ENCODE measurements around the gene CDKN2AIPNL.
"Not testable (repeated sequence)": the region's sequence is repeated elsewhere in the genome, so short reads cannot be mapped to it uniquely, and the experiment has no call there.

The CDKN2AIPNL gene

DNA sequence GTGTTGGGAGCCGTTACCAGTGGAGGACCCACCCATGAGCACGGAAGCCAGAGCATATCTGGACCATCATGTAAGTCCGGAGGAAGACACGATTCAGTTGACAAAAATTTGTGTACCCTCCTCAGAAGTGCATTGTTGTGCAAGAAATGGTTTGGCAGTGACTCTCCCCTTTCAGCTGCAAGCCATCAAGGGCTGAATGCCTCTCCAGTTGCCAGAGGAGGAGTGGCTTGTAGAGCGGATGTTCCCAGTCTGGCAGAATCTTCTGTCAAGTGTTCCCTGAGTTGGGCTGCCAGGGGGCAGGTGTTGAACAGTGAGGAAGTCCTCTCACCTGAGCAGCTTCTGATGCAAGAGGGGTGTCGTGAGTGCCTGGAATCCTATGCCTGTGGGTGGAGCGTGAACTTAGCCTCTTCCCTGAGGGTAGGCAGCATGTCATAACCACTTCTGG, 27.6 kb upstream of the CDKN2AIPNL start:
- intact Hi-C loops (cut with DNase I), result no loop called here
- DNase-seq, result peak in 7 of 10 donors; percentile 19 to 84 (median 49)

DNA sequence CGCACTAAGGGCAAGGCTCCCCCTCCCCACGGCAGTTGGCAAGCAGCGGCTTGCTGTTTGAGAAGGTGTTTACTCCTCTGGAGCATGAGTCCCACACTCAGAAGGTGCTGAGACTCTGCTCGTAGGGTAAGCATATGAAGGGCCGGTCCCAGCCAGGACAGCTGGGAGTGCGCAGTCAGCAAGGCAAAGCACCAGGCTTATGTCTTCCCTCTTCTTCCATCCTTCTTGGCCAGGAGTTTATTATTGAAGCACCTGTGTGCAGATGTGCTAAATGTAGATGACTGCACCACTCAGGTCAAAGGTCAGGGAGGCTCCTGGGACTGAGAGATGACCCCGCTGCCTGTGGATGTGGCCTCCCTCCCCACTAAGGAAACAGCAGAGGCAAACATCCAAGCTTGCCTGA, 27.0 kb upstream of the CDKN2AIPNL start:
- DNase-seq, result peak in 2 of 10 donors; percentile 53 to 59
- intact Hi-C loops (cut with DNase I), result no loop called here

DNA sequence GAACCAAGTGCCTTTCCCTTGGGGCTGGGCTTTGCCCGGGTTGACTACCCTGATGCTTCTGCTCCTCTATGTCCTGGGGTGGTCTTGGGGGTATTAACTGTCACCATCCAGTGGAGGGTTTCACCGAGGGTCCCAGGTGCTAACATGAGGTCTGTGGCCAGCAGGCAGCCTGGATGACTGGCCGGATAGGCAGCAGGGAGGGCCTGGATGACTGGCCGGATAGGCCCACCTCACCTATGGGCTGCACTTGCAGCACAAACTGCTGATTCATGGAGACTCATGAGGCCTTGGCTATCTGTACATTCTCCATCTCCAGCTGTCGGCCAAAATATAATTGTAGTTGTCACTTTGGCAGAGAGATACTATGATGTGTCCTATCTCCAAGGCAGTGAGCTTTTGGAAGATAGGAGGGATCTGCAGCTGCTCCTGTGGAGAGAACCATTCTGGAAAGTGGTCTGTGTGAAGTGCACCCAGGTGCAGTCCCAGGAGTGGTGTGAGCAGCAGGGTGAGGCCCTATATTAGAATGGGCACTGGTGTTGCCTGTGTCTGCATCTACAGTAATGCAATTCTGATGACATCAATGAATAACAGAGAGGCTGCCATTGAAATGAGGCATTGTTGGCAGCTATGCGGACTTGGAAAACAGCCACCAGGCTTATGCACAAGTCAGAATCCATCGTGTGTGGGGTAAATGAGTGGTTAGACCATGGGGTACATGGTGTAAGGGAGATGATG, 26.3 kb upstream of the CDKN2AIPNL start:
- peak in 2 of 10 donors; percentile 43 to 67 for DNase-seq
- intact Hi-C loops (cut with DNase I), result no loop called here

DNA sequence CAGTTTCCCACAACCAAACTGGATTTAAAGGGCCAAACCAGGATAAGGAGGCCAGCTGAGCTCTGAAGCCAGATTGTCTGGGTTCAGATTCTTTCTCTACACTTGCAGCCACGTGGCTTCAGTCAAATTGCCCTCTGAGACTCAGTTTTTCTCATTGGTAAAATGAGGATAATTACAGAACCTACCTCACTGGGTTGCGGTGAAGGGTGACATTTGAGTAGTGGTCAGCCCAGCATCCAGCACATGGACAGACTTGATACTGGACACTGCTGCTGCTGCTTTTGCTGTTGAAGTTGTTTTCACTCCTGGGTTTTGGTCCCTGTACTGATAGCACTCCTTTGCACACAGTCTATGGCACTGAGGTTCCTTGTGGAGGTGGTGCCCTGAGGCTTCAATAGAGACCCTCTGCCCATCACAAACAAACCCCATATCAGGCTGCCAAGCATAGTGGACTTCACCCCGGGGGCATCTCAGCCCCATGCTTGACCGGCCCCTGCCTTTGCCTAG, 25.7 kb upstream of the CDKN2AIPNL start:
- intact Hi-C loops (cut with DNase I), result no loop called here
- DNase-seq, result peak in 2 of 10 donors; percentile 7 to 68

DNA sequence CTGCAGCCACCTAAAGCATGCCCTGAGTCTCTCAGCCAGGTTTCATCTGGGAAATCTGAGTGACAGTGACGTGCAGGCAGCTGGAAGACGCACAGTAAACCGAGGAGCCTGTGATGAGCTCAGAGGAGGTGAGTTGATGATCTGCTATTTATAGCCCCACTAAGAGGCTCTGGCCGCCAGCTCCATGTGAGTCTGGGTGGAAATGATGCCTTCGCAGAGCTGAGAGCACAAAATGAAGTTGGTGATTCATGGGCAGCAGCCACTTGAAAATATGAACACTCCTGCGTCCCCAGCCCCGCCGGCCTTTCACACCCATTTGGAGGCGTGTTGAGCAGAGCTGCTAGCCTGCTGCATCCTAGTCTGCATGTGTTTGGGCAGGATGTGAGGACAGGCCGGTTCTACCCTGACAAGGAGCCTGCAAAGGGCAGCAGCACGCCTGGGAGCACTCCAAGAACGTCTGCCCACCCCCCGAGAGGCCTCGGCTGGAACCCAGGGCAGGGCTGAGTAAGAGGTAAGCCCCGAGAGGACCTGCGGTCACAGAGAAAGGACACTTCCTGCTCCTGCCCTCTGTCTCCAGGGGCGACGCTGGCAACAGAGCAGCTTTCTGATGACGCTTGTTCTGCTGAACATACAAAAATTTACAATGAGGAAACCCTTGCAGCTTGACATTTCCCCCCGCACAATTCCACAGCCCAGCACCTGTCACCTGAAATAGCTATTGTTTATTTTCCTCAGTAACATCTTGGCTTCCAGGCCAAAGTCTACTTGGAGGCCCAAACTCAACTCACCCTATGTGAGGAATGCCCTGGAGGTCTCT, 25.1 kb upstream of the CDKN2AIPNL start:
- peak in 8 of 10 donors; percentile 40 to 95 (median 68) for DNase-seq
- intact Hi-C loops (cut with DNase I), result no loop called here

DNA sequence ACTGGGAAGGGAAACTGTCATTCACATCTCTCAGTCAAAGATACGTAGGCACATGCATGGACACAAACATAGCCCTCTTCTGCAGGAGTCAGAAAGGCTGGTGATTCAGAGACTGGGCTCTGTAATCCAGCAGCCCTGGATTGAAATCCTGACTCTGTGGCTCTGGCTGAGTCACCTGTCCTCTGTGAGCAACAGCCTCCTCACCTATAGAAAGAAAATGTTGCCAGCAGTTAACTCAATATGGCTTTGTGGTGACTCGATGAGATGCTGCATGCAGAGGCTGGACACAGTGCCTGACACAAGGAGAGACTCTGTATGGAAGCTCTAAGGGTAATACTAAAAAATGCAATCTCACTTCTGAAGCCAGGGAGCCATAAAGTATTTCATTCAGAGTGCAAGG, 23.9 kb upstream of the CDKN2AIPNL start:
- peak in 2 of 10 donors; percentile 24 to 31 for DNase-seq

DNA sequence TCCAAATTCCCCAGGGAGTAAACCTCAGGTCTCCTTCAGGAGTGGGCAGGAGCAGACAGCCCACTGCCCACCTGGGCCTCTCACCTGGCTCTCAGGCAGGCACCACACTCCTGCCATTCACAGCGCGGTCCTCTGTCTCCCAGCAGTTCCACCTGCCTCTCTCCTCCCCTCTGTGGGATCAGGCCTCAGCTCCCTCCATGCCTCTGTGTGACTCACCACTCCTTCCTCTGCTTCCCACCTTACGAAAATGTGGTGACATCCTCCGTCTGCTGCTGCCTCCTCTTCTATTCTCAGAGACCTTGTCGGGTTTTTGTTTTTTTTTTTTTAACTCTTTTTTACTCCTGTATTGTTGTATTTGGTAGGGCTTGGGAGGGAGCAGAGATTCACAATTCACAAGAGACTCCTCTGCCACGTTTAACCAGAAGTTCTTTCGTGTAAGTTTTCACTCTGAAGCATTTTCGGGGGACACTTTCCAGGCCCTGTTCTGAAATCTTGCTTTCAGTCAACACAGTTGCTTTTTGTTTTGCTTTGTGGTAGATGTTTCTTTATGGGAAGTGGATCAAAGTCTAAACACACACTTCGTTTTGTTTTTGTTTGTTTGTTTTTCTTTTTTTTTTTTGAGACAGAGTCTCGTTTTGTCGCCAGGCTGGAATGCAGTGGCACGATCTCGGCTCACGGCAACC, 21.1 kb upstream of the CDKN2AIPNL start:
- intact Hi-C loops (cut with DNase I), result no loop called here
- peak in 5 of 10 donors; percentile 31 to 85 (median 72) for DNase-seq

More for the DNA sequence above, 23.9 kb upstream of the CDKN2AIPNL start:
- intact Hi-C loops (cut with DNase I), result no loop called here

DNA sequence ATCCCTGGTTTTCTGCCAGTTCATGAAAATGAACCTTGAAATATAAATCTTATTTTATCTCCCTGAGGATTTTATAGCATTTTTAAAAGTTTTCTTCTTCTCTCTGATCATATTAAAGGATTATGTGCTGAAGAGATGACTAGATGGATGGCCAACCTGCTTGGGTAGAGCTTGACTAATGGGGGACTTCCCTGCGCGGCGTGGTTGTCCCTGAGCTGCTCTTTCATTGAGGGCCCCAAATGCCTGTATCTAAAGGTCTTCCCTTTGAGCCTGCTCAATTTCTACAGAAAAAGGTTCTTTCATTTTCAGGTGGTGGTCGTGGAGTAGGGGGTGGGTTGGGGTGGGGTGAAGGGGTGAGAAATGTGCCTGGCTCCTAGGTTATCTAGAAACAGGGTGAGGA, 20.5 kb upstream of the CDKN2AIPNL start:
- intact Hi-C loops (cut with DNase I), result no loop called here
- DNase-seq, result no peak

DNA sequence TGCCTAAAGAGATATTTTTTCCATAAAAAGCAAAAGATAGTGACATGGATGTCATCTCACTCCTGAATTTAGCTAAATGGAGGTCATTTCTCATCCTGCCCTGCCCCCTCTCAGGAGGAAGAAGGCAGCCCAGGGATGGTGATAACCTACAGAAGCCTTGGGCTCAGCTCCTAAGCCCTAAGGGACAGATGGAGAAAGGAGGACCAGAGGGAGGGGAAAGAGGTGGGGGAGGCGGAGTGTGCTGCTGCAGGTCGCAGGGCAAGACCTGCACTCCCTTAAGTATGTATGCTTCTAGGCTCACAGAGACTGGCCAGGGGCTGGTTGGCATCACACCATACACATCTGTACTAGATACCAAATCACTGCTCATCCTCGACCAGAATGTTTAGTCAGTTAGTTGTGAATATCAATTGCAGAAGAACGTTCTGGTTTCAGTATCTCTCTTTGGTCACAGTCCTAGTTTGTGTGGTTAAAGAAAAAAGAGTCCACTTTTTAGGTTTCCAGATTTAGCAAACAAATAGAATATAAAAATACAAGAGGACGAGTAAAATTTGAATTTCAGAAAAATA, 18.4 kb upstream of the CDKN2AIPNL start:
- intact Hi-C loops (cut with DNase I), result no loop called here
- peak in 2 of 10 donors; percentile 9 to 33 for DNase-seq

DNA sequence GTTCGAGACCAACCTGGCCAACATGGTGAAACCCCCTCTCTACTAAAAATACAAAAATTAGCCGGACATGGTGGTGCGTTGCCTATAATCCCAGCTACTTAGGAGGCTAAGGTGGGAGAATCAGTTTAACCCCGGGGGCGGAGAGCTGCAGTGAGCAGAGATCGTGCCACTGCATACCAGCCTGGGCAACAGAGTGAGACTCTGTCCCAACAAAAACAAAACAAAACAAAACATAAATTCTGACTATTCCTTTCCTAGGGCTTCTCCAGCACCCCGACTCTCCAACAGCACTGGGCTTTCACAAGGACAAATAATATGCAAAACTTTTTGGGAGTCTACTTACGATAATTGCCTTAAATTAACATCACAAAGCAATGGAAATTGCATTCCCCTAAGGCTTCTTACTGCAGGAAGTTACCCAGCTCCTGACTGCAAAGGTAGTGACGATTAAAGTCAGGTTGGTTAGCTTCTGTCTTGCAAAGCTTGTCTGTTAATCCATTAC, 15.9 kb upstream of the CDKN2AIPNL start:
- DNase-seq, result peak in 2 of 10 donors; percentile 4
- intact Hi-C loops (cut with DNase I), result no loop called here

DNA sequence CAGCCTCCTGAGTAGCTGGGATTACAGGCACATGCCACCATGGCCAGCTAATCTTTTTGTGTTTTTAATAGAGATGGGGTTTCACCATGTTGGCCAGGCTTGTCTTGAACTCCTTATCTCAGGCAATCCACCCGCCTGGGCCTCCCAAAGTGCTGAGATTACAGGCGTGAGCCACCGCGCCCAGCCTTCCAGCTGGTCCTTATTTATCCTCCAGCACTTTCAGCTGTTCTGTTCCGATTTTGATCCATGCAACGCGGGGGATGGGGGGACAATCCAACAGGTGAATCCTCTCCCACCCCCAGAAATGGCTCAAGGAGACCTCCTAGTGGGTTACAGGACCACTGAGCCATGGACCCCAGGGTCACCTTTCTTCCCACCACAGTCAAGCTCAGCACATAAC, 14.7 kb upstream of the CDKN2AIPNL start:
- peak in 2 of 10 donors; percentile 22 to 37 for DNase-seq
- intact Hi-C loops (cut with DNase I), result no loop called here

DNA sequence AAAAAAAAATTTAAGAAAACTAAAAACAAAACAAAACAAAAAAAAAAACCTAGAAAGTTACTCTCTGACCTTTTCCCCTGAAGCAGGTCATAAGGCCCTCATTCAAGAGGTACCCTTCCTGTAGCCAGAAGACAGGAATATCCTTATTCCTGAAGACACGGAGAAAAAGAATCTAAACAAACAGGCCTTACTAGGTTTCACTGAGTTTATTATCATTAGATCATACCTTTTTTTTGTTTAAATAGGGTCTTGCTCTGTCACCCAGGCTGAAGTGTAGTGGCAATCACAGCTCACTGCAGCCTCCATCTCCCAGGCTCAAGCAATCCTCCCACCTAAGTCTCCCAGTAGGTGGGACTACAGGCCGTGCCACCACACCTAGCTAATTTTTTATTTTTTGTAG, 11.7 kb upstream of the CDKN2AIPNL start:
- no peak for DNase-seq
- intact Hi-C loops (cut with DNase I), result no loop called here

DNA sequence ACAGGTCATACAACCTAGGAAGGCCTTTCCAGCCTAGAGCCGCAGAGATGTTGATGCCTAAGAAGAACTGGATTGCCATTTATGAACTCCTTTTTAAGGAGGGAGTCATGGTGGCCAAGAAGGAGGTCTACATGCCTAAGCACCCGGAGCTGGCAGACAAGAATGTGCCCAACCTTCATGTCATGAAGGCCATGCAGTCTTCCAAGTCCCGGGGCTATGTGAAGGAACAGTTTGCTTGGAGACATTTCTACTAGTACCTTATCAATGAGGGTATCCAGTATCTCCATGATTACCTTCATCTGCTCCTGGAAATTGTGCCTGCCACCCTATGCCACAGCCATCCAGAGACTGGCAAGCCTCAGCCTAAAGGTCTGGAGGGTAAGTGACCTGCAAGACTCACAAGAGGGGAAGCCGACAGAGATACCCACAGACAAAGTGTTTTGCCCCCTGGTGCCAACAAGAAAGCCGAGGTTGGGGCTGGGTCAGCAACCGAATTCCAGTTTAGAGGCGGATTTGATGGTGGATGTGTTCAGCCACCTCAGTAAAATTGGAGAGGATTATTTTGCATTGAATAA, 11.2 kb upstream of the CDKN2AIPNL start:
- peak in 1 of 10 donors; percentile 31 for DNase-seq

DNA sequence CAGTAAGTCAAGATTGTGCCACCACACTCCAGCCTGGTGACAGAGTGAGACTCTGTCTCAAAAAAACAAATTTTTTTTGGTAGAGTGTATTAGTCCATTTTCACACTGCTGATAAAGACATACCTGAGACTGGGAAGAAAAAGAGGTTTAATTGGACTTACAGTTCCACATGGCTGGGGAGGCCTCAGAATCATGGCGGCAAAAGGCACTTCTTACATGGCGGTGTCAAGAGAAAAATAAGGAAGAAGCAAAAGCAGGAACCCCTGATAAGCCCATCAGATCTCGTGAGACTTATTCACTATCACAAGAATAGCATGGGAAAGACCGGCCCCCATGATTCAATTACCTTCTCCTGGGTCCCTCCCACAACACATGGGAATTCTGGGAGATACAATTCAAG, 9.4 kb upstream of the CDKN2AIPNL start:
- intact Hi-C loops (cut with DNase I); DNase-seq: not testable (repeated sequence)

More for the DNA sequence above, 11.2 kb upstream of the CDKN2AIPNL start:
- intact Hi-C loops (cut with DNase I), result no loop called here

DNA sequence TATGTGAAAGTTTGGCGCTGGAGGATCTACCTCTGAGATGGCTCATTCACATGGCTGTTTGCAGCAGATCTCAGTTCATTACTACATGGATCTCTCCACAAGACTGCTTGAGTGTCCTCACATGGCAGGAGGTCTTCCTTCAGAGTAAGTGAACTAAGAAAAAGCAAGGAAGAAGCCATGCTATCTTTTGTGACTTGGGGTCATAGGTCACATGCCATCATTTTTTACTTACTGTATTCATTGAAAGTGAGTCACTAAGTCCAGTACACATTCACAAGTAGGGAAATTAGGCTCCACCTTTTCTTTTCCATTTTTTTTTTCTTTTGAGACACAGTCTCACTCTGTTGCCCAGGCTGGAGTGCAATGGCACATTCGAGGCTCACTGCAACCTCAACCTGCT, 8.7 kb upstream of the CDKN2AIPNL start:
- intact Hi-C loops (cut with DNase I), result no loop called here
- DNase-seq, result no peak

DNA sequence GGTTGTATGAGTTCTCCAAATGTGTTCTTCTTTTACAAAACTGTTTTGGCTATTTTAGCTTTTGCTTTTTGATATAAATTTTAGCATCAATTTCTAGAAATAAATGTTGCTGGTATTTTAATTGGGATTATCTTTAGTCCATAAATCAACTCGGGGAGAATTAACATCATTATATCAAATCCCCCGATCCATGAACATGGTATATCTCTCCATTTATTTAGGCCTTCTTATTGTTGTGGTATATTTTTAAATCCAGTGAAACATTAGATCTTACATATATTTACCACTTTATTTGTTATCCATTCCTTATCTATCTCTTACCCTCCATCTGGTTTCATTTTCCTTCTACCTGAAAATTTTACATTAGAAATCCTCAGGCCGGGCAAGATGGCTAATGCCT, 7.3 kb upstream of the CDKN2AIPNL start:
- intact Hi-C loops (cut with DNase I), result no loop called here
- DNase-seq, result no peak

DNA sequence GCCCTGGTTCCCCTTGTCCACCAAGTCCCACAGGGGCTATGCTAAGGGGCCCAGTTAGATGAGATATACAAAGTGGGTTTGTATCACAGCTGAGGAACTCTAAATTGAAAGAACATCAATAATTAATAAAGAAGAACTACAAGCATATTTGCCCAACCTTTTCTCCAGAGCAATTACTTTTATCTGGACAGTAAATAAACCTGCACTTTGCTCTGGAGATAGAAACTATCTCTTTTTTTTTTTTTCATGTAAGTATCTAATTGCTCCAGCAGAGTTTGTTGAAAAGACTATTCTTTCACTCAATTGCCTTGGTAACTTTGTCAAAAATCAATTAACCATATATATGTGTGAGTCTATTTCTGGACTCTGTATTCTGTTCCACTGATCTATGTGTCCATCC, 6.0 kb upstream of the CDKN2AIPNL start:
- intact Hi-C loops (cut with DNase I), result no loop called here
- no peak for DNase-seq

DNA sequence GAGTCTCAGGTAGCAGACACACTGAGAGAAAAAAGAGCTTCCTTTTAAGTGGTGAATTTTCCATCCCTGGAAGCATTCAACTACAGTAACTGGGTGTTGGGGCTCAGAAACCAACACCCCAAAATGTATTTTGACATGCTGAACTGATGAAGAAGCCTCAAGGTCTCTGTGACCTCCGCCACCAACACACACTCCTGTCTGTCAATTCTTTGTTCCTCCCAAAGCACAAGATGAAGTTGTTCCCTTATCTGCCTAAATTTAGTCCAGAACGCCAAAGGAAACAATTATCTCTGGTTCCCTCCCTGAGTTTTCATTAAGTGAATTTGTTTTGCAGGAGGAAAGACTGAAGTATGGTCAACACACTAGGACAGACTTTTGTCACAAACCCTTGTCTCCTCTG, 1.4 kb upstream of the CDKN2AIPNL start:
- intact Hi-C loops (cut with DNase I), result loop anchor here (5.0 kb wide), 2 partner anchors 54 to 164 kb away; no protein-coding TSS in a partner anchor
- DNase-seq, result no peak

DNA sequence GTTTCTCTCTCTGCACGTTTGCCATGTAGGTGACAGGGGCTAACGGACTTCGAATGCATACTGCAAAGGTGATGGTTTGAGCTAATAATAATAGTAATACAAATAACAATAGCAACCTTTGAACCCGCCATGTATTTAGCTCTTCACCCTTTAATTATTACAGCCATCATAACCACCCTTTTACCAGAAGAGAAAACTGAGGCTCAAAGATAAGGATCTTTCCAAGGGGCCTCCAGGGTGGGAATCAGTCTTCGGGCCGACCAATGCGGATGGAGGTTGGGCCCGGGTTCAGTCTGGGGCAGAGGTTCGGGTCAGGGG, 494 bp downstream of the CDKN2AIPNL start:
- intact Hi-C loops (cut with DNase I), result loop anchor here (1.0 to 5.0 kb wide), 4 partner anchors 40 to 166 kb away; partner anchors contain the start of gene UBE2B

DNA sequence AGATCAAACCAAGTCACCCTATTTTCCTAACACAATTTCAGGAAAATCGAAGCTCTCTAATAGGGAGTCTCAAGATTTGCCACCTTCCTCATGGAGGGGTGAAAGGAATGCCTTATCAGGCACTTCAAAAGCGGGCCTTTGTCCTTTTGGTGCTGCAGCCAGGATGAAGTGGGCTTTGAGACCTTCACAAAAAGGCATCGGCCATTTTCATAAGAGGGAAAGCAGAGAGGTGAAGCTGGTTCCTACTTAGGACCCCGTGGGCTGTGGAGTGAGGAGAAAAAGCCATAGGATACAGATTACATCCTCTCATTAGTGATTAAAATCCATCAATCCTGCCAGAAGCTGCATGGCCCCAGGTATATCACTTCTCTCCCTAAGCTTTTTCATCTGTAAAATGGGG, 859 bp downstream of the CDKN2AIPNL start:
- intact Hi-C loops (cut with DNase I), result loop anchor here (1.0 to 5.0 kb wide), 4 partner anchors 40 to 166 kb away; partner anchors contain the start of gene UBE2B

More for the DNA sequence above, 494 bp downstream of the CDKN2AIPNL start:
- DNase-seq, result no peak

More for the DNA sequence above, 859 bp downstream of the CDKN2AIPNL start:
- no peak for DNase-seq
